HL-60 (cell line): ENCODE results near the gene B4GALNT1.

Experiments used
- CTCF ChIP-seq: IDR thresholded peaks from one replicate; pipeline ENCODE4 v1.5.1; 2011; ENCODE audit warnings: low read length, control low read depth, inconsistent platforms; ENCODE audit not compliant: insufficient read depth
- POLR2AphosphoS5 ChIP-seq: IDR thresholded peaks from 2 replicates; pipeline ENCODE4 v1.6.1; 2012; ENCODE audit warnings: low read depth
- SPI1 ChIP-seq: IDR thresholded peaks from 2 replicates; pipeline ENCODE4 v1.6.1; 2012; ENCODE audit warnings: low read depth, mild to moderate bottlenecking, borderline replicate concordance

GRCh38 chr12:57584690-57585089, 48.3 kb downstream of the B4GALNT1 start:
- TF ChIP-seq CTCF: no peak
- no peak for TF ChIP-seq POLR2AphosphoS5
- peak; percentile 89 for TF ChIP-seq SPI1
